Keratinocyte (primary cell): ENCODE data around the gene CCDC15. TPM values are rescaled to one million over a fixed set of nuclear protein-coding genes. Genes with fewer than 3 reads are reported as not detected.

Experiments used
- DNase-seq: peaks from one replicate; pipeline ENCODE4 v3.0.0-alpha.2; 2011; ENCODE audit warnings: low read depth, missing footprints, low spot score
- FAIRE-seq: peaks from 2 replicates; lab custom pipeline; 2011; peaks lifted over from hg19 to GRCh38; lab: Jason Lieb, UNC
- H2AFZ ChIP-seq: 2 replicates; pipeline ENCODE4 v1.6.0; 2012; ENCODE audit warnings: low read length, control low read depth, inconsistent platforms; ENCODE audit not compliant: control insufficient read depth
- H3K27ac ChIP-seq: 2 replicates; pipeline ENCODE4 v1.5.1; 2011; ENCODE audit warnings: low read length; ENCODE audit not compliant: control insufficient read depth, insufficient read depth
- H3K27me3 ChIP-seq: 3 replicates; pipeline ENCODE4 v1.6.0; 2011; ENCODE audit warnings: low read length; ENCODE audit not compliant: control insufficient read depth, insufficient read depth; ENCODE audit errors: extremely low read depth
- H3K36me3 ChIP-seq, 2 experiments: 2 replicates in 1 of 2; 3 replicates in 1 of 2; pipeline ENCODE4 v1.5.1; 2011; ENCODE audit warnings: low read length in 2 of 2, mild to moderate bottlenecking in 1 of 2; ENCODE audit not compliant: control insufficient read depth in 2 of 2, insufficient read depth in 2 of 2; ENCODE audit errors: extremely low read depth in 1 of 2
- H3K4me1 ChIP-seq: 3 replicates; pipeline ENCODE4 v1.5.1; 2011; ENCODE audit warnings: low read length; ENCODE audit not compliant: control insufficient read depth, insufficient read depth; ENCODE audit errors: extremely low read depth
- H3K4me2 ChIP-seq: 3 replicates; pipeline ENCODE4 v1.6.0; 2011; ENCODE audit warnings: low read depth, low read length; ENCODE audit not compliant: control insufficient read depth, insufficient read depth; ENCODE audit errors: extremely low read depth
- H3K4me3 ChIP-seq, 3 experiments: fragments of 200-600 bp in 1 of 3; sonication (generic) in 1 of 3; 2 replicates in 2 of 3; 3 replicates in 1 of 3; pipeline ENCODE4 v1.5.1; 2011 to 2016; ENCODE audit warnings: low read length in 3 of 3, mild to moderate bottlenecking in 3 of 3, control low read depth in 2 of 3, inconsistent platforms in 1 of 3, low read depth in 1 of 3, mixed read lengths in 1 of 3, mixed run types in 1 of 3, moderate library complexity in 1 of 3; ENCODE audit not compliant: control insufficient read depth in 2 of 3, insufficient read depth in 2 of 3; ENCODE audit errors: extremely low read depth in 1 of 3
- H3K79me2 ChIP-seq: 2 replicates; pipeline ENCODE4 v1.6.0; 2012; ENCODE audit warnings: low read length; ENCODE audit not compliant: control insufficient read depth, insufficient read depth
- H3K9ac ChIP-seq: 3 replicates; pipeline ENCODE4 v1.6.0; 2011; ENCODE audit warnings: low read length; ENCODE audit not compliant: control insufficient read depth, insufficient read depth; ENCODE audit errors: extremely low read depth
- H3K9me1 ChIP-seq: 3 replicates; pipeline ENCODE4 v1.6.0; 2011; ENCODE audit warnings: low read length; ENCODE audit not compliant: control insufficient read depth, insufficient read depth; ENCODE audit errors: extremely low read depth
- H3K9me3 ChIP-seq: 2 replicates; pipeline ENCODE4 v1.5.1; 2012; ENCODE audit warnings: low read depth, low read length; ENCODE audit not compliant: control insufficient read depth
- H4K20me1 ChIP-seq: 3 replicates; pipeline ENCODE4 v1.6.0; 2011; ENCODE audit warnings: low read length; ENCODE audit not compliant: control insufficient read depth, insufficient read depth; ENCODE audit errors: extremely low read depth
- EZH2 ChIP-seq: IDR thresholded peaks from one replicate; pipeline ENCODE4 v1.6.1; 2012; ENCODE audit warnings: inconsistent platforms, mild to moderate bottlenecking, low read length, moderate library complexity
- dilution Hi-C: fragments of 300-500 bp; cut with MboI; formaldehyde crosslinking; loops from one replicate; pipeline ENCODE4 v1.7.0; 2020; ENCODE audit warnings: low sequenced_read_pairs; ENCODE audit not compliant: extremely low pct_ligation_motif_present
- polyA plus RNA-seq, 5 experiments: library from polyadenylated mRNA; depleted of rRNA in 3 of 5; stranded (reverse) in 3 of 5; stranded (forward) in 1 of 5; unstranded in 1 of 5; fragments of >200 nt; gene quantifications; 1 replicate in 1 of 5; 2 replicates in 3 of 5; 3 replicates in 1 of 5; pipeline versions ENCODE4 v1.2.1 to v1.2.3, GENCODE V29; 2011 to 2012; ENCODE audit warnings: missing spikeins in 2 of 5, low read depth in 1 of 5, low replicate concordance in 1 of 5
- TF ChIP-seq, protein P1 (sequence below), 3 experiments: IDR thresholded peaks in 1 of 3; conservative IDR thresholded peaks in 1 of 3; optimal IDR thresholded peaks in 1 of 3; 2 replicates in 2 of 3; 3 replicates in 1 of 3; pipeline versions ENCODE3 to v1.5.1; 2011; ENCODE audit warnings: low read length in 3 of 3, mild to moderate bottlenecking in 3 of 3, moderate library complexity in 2 of 3, control low read depth in 1 of 3, inconsistent platforms in 1 of 3; ENCODE audit not compliant: insufficient read depth in 2 of 3; ENCODE audit errors: extremely low read depth in 1 of 3

The CCDC15 gene
- polyA plus RNA-seq, 1 donor (not counting 4 experiments of a cell fraction or from before 2014, with no cell fraction given) = 2.0 TPM

DNA sequence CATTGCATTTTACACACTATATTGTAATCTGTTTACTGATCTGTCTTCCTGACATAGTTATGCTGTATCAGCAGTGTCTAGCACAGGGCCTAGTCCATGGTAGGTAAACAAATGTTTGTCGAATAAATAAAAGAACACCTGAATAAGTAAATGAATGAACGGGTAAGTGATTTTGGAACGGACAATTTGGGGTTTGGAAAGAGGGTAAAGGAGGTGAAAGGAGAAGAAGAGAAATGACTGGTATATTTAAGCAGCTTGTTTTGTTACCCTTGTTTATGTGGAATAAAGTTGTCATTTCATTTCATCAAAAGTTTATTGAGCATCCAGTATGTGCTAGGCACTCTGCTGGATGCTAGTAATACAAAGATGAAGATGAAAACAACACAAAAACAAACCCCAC is 35.1 kb upstream of the CCDC15 start, which contains the start of gene HEPN1:
Gene HEPN1, plus strand, starts transcription at position 301 of the 400 bp plus-strand sequence.
- FAIRE-seq = no peak
- H3K27me3 ChIP-seq = peaks cover 16% of the 10 kb centered on the region
- H3K9me3 ChIP-seq = no peaks in the 10 kb centered on the region
- H3K4me1 ChIP-seq = no peaks in the 10 kb centered on the region
- H4K20me1 ChIP-seq = no peaks in the 10 kb centered on the region
- no peak within 1 kb of the TSS for H3K9ac ChIP-seq
- TF ChIP-seq EZH2 = no peak
- TF ChIP-seq, protein P1, sequence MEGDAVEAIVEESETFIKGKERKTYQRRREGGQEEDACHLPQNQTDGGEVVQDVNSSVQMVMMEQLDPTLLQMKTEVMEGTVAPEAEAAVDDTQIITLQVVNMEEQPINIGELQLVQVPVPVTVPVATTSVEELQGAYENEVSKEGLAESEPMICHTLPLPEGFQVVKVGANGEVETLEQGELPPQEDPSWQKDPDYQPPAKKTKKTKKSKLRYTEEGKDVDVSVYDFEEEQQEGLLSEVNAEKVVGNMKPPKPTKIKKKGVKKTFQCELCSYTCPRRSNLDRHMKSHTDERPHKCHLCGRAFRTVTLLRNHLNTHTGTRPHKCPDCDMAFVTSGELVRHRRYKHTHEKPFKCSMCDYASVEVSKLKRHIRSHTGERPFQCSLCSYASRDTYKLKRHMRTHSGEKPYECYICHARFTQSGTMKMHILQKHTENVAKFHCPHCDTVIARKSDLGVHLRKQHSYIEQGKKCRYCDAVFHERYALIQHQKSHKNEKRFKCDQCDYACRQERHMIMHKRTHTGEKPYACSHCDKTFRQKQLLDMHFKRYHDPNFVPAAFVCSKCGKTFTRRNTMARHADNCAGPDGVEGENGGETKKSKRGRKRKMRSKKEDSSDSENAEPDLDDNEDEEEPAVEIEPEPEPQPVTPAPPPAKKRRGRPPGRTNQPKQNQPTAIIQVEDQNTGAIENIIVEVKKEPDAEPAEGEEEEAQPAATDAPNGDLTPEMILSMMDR (optimal IDR thresholded peaks at IDR 0.05 in 1 of 3, IDR thresholded peaks at IDR 0.05 in 1 of 3, conservative IDR thresholded peaks at IDR 0.05 in 1 of 3; ENCODE audit: extremely low read depth in 1 of 3, insufficient read depth in 2 of 3, low read length in 3 of 3) = no peak
- H3K79me2 ChIP-seq = no peaks in the 10 kb centered on the region
- no peak within 1 kb of the TSS for H3K27ac ChIP-seq
- no peak within 1 kb of the TSS for H3K4me2 ChIP-seq
- H3K36me3 ChIP-seq = no peaks in the 10 kb centered on the region
- no peak within 1 kb of the TSS for H3K4me3 ChIP-seq
- DNase-seq = no peak
- no peaks in the 10 kb centered on the region for H3K9me1 ChIP-seq
- H2AFZ ChIP-seq = no peak within 1 kb of the TSS
- dilution Hi-C loops = no loop called here

DNA sequence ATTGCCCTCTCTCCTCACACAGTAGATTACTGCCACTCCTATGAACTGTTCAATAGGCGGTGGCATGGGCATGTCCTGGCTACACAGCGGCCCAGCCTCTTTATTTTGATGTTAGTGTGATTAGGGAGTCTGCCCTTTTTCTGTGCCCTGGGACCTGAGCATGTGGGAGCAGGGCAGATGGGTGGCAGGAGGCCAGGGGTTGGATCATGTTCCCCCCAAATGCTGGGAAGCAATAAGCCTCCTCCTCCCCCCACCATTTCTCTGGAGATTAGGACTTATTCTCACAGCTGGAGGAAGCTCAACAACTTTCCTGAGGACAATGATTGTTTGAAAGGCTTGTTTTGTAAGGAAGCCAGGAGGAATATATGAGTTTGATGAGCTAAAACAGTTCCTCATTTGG is 34.1 kb upstream of the CCDC15 start:
- no peak for DNase-seq

More for the DNA sequence above, 34.1 kb upstream of the CCDC15 start:
- H3K36me3 ChIP-seq = no peaks in the 10 kb centered on the region
- H3K27ac ChIP-seq = no peak overlapping the region
- no peak for TF ChIP-seq EZH2
- TF ChIP-seq, protein P1 (optimal IDR thresholded peaks at IDR 0.05 in 1 of 3, IDR thresholded peaks at IDR 0.05 in 1 of 3, conservative IDR thresholded peaks at IDR 0.05 in 1 of 3; ENCODE audit: extremely low read depth in 1 of 3, insufficient read depth in 2 of 3, low read length in 3 of 3) = no peak
- no peak overlapping the region for H3K4me3 ChIP-seq
- H3K79me2 ChIP-seq = no peaks in the 10 kb centered on the region
- H3K9ac ChIP-seq = no peak overlapping the region
- H3K4me2 ChIP-seq = no peak overlapping the region
- dilution Hi-C loops = no loop called here
- H2AFZ ChIP-seq = no peak overlapping the region
- no peaks in the 10 kb centered on the region for H4K20me1 ChIP-seq
- no peaks in the 10 kb centered on the region for H3K9me1 ChIP-seq
- no peaks in the 10 kb centered on the region for H3K4me1 ChIP-seq
- no peaks in the 10 kb centered on the region for H3K9me3 ChIP-seq
- FAIRE-seq = no peak
- peaks cover 16% of the 10 kb centered on the region for H3K27me3 ChIP-seq
